ENCODE data around the gene HOXD10.
A peak's percentile ranks its signal among the peaks of the same experiment; 100 is the strongest.

Gene HOXD10

GRCh38 chr2:176096243-176096985, 20.2 kb upstream of the HOXD10 start:
- DNase-seq = no peak

- peak; percentile 87 for DNase-seq
These were observed 19.4 kb upstream of the HOXD10 start for GRCh38 chr2:176096986-176097819.

GRCh38 chr2:176097820-176098365, 18.7 kb upstream of the HOXD10 start:
- no peak for DNase-seq

GRCh38 chr2:176098366-176099158, 18.0 kb upstream of the HOXD10 start:
- DNase-seq = no peak

- DNase-seq = no peak
These were observed 17.3 kb upstream of the HOXD10 start for GRCh38 chr2:176099159-176099727.

- DNase-seq = no peak
These were observed 16.6 kb upstream of the HOXD10 start, which contains the start of gene HOXD12 for GRCh38 chr2:176099728-176100546. HOXD12 (plus strand) TSS chr2:176099795; CDS start chr2:176099802, 7 bp downstream.

GRCh38 chr2:176100547-176101140, 15.9 kb upstream of the HOXD10 start:
- no peak for DNase-seq

- DNase-seq = no peak
These were observed 15.3 kb upstream of the HOXD10 start for GRCh38 chr2:176101216-176101830.

- DNase-seq = no peak
These were observed 14.7 kb upstream of the HOXD10 start for GRCh38 chr2:176101842-176102241.

- DNase-seq = no peak
These were observed 14.2 kb upstream of the HOXD10 start for GRCh38 chr2:176102309-176102866.

- no peak for DNase-seq
These were observed 13.4 kb upstream of the HOXD10 start for GRCh38 chr2:176103194-176103593.

- no peak for DNase-seq
These were observed 12.7 kb upstream of the HOXD10 start for GRCh38 chr2:176103742-176104315.

- DNase-seq = no peak
These were observed 12.1 kb upstream of the HOXD10 start for GRCh38 chr2:176104316-176105077.

- no peak for DNase-seq
These were observed 11.4 kb upstream of the HOXD10 start for GRCh38 chr2:176105078-176105729.

GRCh38 chr2:176105730-176106580, 10.6 kb upstream of the HOXD10 start:
- DNase-seq = no peak

- peak; percentile 83 for DNase-seq
These were observed 9.7 kb upstream of the HOXD10 start, which contains the start of gene HOXD11 for GRCh38 chr2:176106581-176107539. HOXD11 (plus strand) TSS chr2:176107280; CDS start chr2:176107356, 76 bp downstream.

Data from NCI-H510A treated with DMSO at 0.1 percent for 48 hours (cell line).